K562 (cell line): ENCODE data around the gene ARHGAP18. TPM values are rescaled to one million over a fixed set of nuclear protein-coding genes. Genes with fewer than 3 reads are reported as not detected.
A peak's percentile ranks its signal among the peaks of the same experiment; 100 is the strongest.

ENCODE experiments used
- ATAC-seq: fragments of 200-7000 bp; cut with Tn5 transposase; 3 replicates; pipeline ENCODE4 v1.9.1; 2020; ENCODE audit warnings: moderate library complexity
- BruUV-seq: library from RNA; stranded (reverse); fragments of 400-500 nt; replicated peaks from 2 replicates; lab custom pipeline; 2021; lab: Mats Ljungman, UMichigan
- CTCF ChIA-PET: fragments of 300-600 bp; formaldehyde crosslinking; extraction: SDS; loops from one replicate; lab custom pipeline; 2021; ENCODE audit warnings: low intra/inter-chr PET ratio; lab: Yijun Ruan, JAX
- POLR2A ChIA-PET: fragments of 300-600, 350-650 bp; sonication (Branson Sonifier 250); formaldehyde crosslinking; extraction: SDS; loops from one replicate; lab custom pipeline; 2021; ENCODE audit warnings: antibody characterized with exemption, inconsistent platforms; lab: Yijun Ruan, JAX
- DNase-seq, 4 experiments: peaks; one replicate each; pipeline versions ENCODE4 v3.0.0 to v3.0.0-alpha.2; 2011 to 2018; ENCODE audit warnings: low spot score in 3 of 4, mixed read lengths in 3 of 4; ENCODE audit errors: extremely low read depth in 1 of 4
- FAIRE-seq: peaks from 2 replicates; lab custom pipeline; 2011; peaks lifted over from hg19 to GRCh38; lab: Jason Lieb, UNC
- H2AFZ ChIP-seq: 2 replicates; pipeline ENCODE4 v1.6.0; 2011; ENCODE audit warnings: low read depth, low read length, control low read depth, inconsistent platforms
- H3K27ac ChIP-seq: fragments of 200-600 bp; 3 replicates; pipeline ENCODE4 v1.8.0; 2011; ENCODE audit warnings: low read depth, mild to moderate bottlenecking, control low read depth, inconsistent platforms, low read length, moderate library complexity, mixed read lengths; ENCODE audit errors: extremely low read depth
- H3K27me3 ChIP-seq, 2 experiments: fragments of 300-600 bp in 1 of 2; 2 replicates in 1 of 2; 3 replicates in 1 of 2; pipeline versions ENCODE4 v1.6.0 to v1.8.0; 2011; ENCODE audit warnings: inconsistent platforms in 2 of 2, low read length in 2 of 2, mild to moderate bottlenecking in 1 of 2, mixed read lengths in 1 of 2, moderate library complexity in 1 of 2; ENCODE audit not compliant: control insufficient read depth in 2 of 2, insufficient read depth in 2 of 2
- H3K36me3 ChIP-seq: fragments of 300-600 bp; 3 replicates; pipeline ENCODE4 v1.8.0; 2011; ENCODE audit warnings: mild to moderate bottlenecking, low read length, inconsistent platforms; ENCODE audit not compliant: control insufficient read depth, insufficient read depth
- H3K4me1 ChIP-seq, 2 experiments: fragments of 200-600 bp in 1 of 2; replicated peaks in 1 of 2; 2 replicates in 1 of 2; 3 replicates in 1 of 2; pipeline versions ENCODE4 v1.5.1 to v1.8.0; 2011; ENCODE audit warnings: inconsistent platforms in 2 of 2, low read length in 2 of 2, mild to moderate bottlenecking in 1 of 2, mixed read lengths in 1 of 2, moderate library complexity in 1 of 2; ENCODE audit not compliant: control insufficient read depth in 2 of 2, insufficient read depth in 2 of 2
- H3K4me2 ChIP-seq: 2 replicates; pipeline ENCODE4 v1.6.1; 2011; ENCODE audit warnings: low read length, control low read depth, inconsistent platforms, mixed read lengths; ENCODE audit not compliant: insufficient read depth
- H3K4me3 ChIP-seq: fragments of 200-600 bp; sonication (generic), shearing (Covaris generic); 2 replicates; pipeline ENCODE4 v1.5.1; 2016; ENCODE audit warnings: control low read depth, inconsistent platforms
- H3K79me2 ChIP-seq: fragments of 200-600 bp; 3 replicates; pipeline ENCODE4 v1.8.0; 2011; ENCODE audit warnings: low read length, inconsistent platforms; ENCODE audit not compliant: control insufficient read depth, insufficient read depth
- H3K9ac ChIP-seq, 2 experiments: 2 replicates each; pipeline versions ENCODE4 v1.6.0 to v1.6.1; 2011; ENCODE audit warnings: low read depth in 2 of 2, low read length in 2 of 2, control low read depth in 1 of 2, inconsistent platforms in 1 of 2, mild to moderate bottlenecking in 1 of 2, mixed read lengths in 1 of 2; ENCODE audit not compliant: insufficient read depth in 1 of 2
- H3K9me1 ChIP-seq: one replicate; pipeline ENCODE4 v1.6.0; 2011; ENCODE audit warnings: inconsistent platforms, mild to moderate bottlenecking, low read length, moderate library complexity; ENCODE audit not compliant: control insufficient read depth, insufficient read depth
- H3K9me3 ChIP-seq: replicated peaks from 2 replicates; pipeline ENCODE4 v1.5.1; 2011; ENCODE audit warnings: low read depth, low read length, inconsistent platforms; ENCODE audit not compliant: control insufficient read depth, insufficient read depth
- H4K20me1 ChIP-seq: replicated peaks from 2 replicates; pipeline ENCODE4 v1.6.1; 2011; ENCODE audit warnings: low read length, inconsistent platforms, mixed read lengths; ENCODE audit not compliant: control insufficient read depth, insufficient read depth
- C11orf30 ChIP-seq: fragments of 450-650 bp; IDR thresholded peaks from 2 replicates; pipeline ENCODE4 v1.6.1; 2016; ENCODE audit warnings: low read depth, mild to moderate bottlenecking
- HMGN3 ChIP-seq: IDR thresholded peaks from 2 replicates; pipeline ENCODE4 v1.6.1; 2011; ENCODE audit warnings: borderline replicate concordance, low read depth, mild to moderate bottlenecking, mixed read lengths, low read length; ENCODE audit not compliant: insufficient read length; ENCODE audit errors: extremely low read depth
- MAFF ChIP-seq: IDR thresholded peaks from 2 replicates; pipeline ENCODE4 v1.6.1; 2012; ENCODE audit warnings: low read length, improper control_type of control experiment
- MAFG ChIP-seq: fragments of 450-650 bp; conservative IDR thresholded peaks from 2 replicates; pipeline ENCODE4 v1.6.1; 2016; ENCODE audit warnings: missing genetic modification characterization, missing compliant biosample characterization
- NFE2 ChIP-seq: IDR thresholded peaks from 2 replicates; pipeline ENCODE4 v1.6.1; 2014; ENCODE audit warnings: antibody characterized with exemption, low read depth
- PCBP1 ChIP-seq: fragments of 200-400 bp; formaldehyde crosslinking; IDR thresholded peaks from 2 replicates; pipeline ENCODE4 v1.6.1; 2018; ENCODE audit warnings: mild to moderate bottlenecking, low read depth, low read length; ENCODE audit not compliant: poor library complexity, severe bottlenecking
- POLR2H ChIP-seq: IDR thresholded peaks from 2 replicates; pipeline ENCODE4 v1.6.1; 2016; ENCODE audit warnings: missing genetic modification characterization, low read depth, mild to moderate bottlenecking, control low read depth, missing compliant biosample characterization, moderate library complexity
- ZNF316 ChIP-seq: fragments of 450-650 bp; IDR thresholded peaks from 2 replicates; pipeline ENCODE4 v1.6.1; 2016
- WGBS: fragments of 100-300 bp; shearing (Covaris generic); methylation state at CpG from one replicate; pipeline ENCODE4 v1.1.6; 2016; ENCODE audit warnings: low coverage, mixed read lengths; ENCODE audit not compliant: insufficient coverage; ENCODE audit errors: missing lambda C conversion rate; 5-methylcytosine and 5-hydroxymethylcytosine counted together
- in situ Hi-C: fragments of 300-500 bp; cut with MboI; formaldehyde crosslinking; loops from 4 replicates; pipeline ENCODE4 v1.15.0; 2018; ENCODE audit warnings: inconsistent platforms, mixed read lengths
- intact Hi-C: fragments of 100-400 bp; cut with micrococcal nuclease; formaldehyde crosslinking; loops from 2 replicates; pipeline ENCODE4 v1.14.2; 2022
- polyA plus RNA-seq, 8 experiments: library from polyadenylated mRNA; depleted of rRNA in 4 of 8; stranded (reverse) in 5 of 8; unstranded in 3 of 8; fragments of >200 nt; fragmentation: Nextera tagmentation in 2 of 8; fragmentation: Illumina TruSeq in 1 of 8; extraction: Ambion mirVana in 2 of 8; extraction: Trizol in 1 of 8; gene quantifications; 2 replicates each; pipeline versions ENCODE4 v1.2.1 to v1.2.3, GENCODE V29; 2011 to 2014; ENCODE audit warnings: inconsistent platforms in 1 of 8, missing spikeins in 1 of 8
- total RNA-seq, 7 experiments: library from RNA; depleted of rRNA in 6 of 7; stranded (reverse); fragments of >200 nt in 6 of 7; fragmentation: Illumina TruSeq in 2 of 7; extraction: Trizol in 2 of 7; gene quantifications; 2 replicates each; pipeline versions ENCODE4 v1.2.1 to v1.2.3, GENCODE V29; 2011 to 2021; ENCODE audit warnings: low replicate concordance in 1 of 7
- TF ChIP-seq, protein P1 (sequence below), 2 experiments: fragments of 450-650 bp; IDR thresholded peaks; 2 replicates each; pipeline ENCODE4 v1.6.1; 2016; ENCODE audit warnings: mild to moderate bottlenecking in 2 of 2, borderline replicate concordance in 1 of 2, low read depth in 1 of 2, moderate library complexity in 1 of 2

Gene ARHGAP18
- total and polyA plus RNA-seq, 9 of the 15 experiments (the other 6 are each of a cell fraction or from before 2014, with no cell fraction given): 13.3 to 29.7 (median 21.1) TPM

DNA sequence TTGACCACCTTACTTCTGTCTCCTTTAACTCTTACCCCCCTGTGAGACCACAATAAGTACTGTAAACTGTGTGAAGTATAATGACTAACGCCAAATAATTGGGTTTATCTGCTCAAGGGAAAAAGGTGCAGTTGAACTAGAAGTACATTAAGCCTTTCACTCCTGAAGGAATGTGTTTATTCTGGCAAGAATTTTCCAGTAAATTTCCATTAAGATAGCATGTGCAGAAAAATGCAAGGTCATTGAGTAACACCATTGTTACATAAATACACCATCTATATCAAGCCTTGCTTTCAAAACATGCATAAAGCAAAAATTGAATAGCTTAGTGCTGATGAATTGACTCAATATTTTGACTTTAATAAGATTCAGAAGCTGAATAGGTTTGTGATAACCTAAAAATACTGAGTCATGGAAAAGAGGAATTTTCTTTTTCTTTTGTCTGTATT, 65.4 kb downstream of the ARHGAP18 start:
- Histone ChIP-seq H3K79me2 (0 out of 3 replicates have a peak, but pooled peaks cover 6% of the 10 kb centered on the region), H3K9me3 (no peaks in the 10 kb centered on the region)
- no peak for ATAC-seq
- 0 out of 2 replicates have a peak, but pooled peaks have one; percentile 24 for TF ChIP-seq NFE2
- peak; percentile 69 for TF ChIP-seq ZNF316
- TF ChIP-seq HMGN3: no peak
- TF ChIP-seq C11orf30: peak; percentile 60
- no peak for TF ChIP-seq PCBP1
- peak; percentile 32; the same call in 1 of the 2 replicates for TF ChIP-seq MAFF
- peak; percentile 65 for TF ChIP-seq MAFG (tag)
- TF ChIP-seq, protein P1, sequence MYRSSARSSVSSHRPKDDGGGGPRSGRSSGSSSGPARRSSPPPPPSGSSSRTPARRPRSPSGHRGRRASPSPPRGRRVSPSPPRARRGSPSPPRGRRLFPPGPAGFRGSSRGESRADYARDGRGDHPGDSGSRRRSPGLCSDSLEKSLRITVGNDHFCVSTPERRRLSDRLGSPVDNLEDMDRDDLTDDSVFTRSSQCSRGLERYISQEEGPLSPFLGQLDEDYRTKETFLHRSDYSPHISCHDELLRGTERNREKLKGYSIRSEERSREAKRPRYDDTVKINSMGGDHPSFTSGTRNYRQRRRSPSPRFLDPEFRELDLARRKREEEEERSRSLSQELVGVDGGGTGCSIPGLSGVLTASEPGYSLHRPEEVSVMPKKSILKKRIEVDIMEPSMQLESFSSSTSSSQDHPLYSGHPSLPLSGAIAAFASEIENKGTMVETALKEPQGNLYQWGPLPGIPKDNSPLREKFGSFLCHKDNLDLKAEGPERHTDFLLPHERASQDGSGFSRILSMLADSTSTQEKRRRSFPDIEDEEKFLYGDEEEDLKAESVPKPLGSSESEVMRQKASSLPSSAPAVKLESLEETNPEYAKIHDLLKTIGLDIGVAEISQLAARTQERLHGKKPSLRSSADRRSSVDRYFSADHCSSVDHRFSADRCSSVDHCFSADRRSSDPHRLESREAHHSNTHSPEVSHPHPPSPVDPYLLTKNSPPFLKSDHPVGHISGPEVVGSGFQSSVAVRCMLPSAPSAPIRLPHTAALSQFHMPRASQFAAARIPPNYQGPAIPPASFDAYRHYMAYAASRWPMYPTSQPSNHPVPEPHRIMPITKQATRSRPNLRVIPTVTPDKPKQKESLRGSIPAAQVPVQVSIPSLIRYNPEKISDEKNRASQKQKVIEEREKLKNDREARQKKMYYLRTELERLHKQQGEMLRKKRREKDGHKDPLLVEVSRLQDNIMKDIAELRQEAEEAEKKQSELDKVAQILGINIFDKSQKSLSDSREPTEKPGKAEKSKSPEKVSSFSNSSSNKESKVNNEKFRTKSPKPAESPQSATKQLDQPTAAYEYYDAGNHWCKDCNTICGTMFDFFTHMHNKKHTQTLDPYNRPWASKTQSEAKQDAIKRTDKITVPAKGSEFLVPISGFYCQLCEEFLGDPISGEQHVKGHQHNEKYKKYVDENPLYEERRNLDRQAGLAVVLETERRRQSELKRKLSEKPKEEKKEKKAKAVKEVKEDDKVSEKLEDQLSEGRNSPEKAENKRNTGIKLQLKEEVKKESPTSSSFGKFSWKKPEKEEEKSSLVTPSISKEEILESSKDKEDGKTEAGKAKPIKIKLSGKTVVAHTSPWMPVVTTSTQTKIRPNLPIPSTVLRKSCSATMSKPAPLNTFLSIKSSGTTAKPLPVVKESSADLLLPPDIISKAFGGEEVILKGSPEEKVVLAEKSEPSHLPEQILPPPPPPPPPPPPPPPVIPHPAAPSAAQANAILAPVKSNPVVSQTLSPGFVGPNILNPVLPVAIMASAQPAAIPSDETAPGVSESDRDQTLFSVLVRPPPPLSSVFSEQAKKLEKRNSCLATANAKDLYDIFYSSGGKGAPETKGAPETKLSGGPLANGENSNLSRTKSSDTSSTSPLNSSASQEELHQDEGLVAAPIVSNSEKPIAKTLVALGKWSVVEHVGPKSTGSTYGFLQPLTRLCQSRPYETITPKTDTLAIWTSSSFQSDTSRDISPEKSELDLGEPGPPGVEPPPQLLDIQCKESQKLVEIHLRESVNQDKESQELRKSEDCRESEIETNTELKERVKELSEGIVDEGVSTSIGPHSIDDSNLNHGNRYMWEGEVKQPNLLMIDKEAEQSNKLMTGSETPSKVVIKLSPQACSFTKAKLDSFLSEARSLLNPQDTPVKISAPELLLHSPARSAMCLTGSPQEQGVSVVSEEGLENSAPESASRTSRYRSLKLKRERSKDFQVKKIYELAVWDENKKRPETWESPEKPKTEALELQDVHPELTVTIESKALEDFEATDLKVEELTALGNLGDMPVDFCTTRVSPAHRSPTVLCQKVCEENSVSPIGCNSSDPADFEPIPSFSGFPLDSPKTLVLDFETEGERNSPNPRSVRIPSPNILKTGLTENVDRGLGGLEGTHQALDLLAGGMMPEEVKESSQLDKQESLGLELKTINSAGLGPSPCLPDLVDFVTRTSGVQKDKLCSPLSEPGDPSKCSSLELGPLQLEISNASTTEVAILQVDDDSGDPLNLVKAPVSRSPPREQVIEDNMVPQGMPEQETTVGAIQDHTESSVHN (IDR thresholded peaks at IDR 0.05; ENCODE audit: borderline replicate concordance in 1 of 2, low read depth in 1 of 2): no peak
- no peak for TF ChIP-seq POLR2H (tag)
- TF ChIP-seq, all 486 proteins: peak for 5
- Histone ChIP-seq H3K4me2 (no peak overlapping the region; the same call in 1 of the 2 replicates), H3K4me1 (peaks cover 3 to 14% of the 10 kb centered on the region in 2 experiments; a peak in 3 of 5 replicates), H4K20me1 (no peaks in the 10 kb centered on the region), H3K4me3 (no peak overlapping the region), H3K27ac (no peak overlapping the region), H3K9ac (no peak overlapping the region), H3K27me3 (no peaks in the 10 kb centered on the region), H2AFZ (no peak overlapping the region), H3K9me1 (no peaks in the 10 kb centered on the region), H3K36me3 (peaks cover 3% of the 10 kb centered on the region; the same call in 2 of the 3 replicates)
- POLR2A ChIA-PET: interaction anchor here (0.6 to 2.8 kb wide), 4 partner anchors 10 to 41 kb away, joined by 3 to 10 read pairs (median 3); no protein-coding TSS in a partner anchor
- no TSS peak for BruUV-seq
- CTCF ChIA-PET: no interaction called here
- intact Hi-C loops (no loop called here), in situ Hi-C loops (no loop called here)
- WGBS: 6% methylated on average over 1 of the region's 1 CpG
- DNase-seq: no peak
- FAIRE-seq: no peak
